K562 (cell line): ENCODE measurements around the gene WDCP. TPM values are rescaled to one million over a fixed set of nuclear protein-coding genes. Genes with fewer than 3 reads are reported as not detected.

ENCODE experiments used
- BHLHE40 ChIP-seq: IDR thresholded peaks from 2 replicates; pipeline ENCODE4 v1.6.1; 2011; ENCODE audit warnings: low read length, improper control_type of control experiment
- CC2D1A ChIP-seq: fragments of 450-650 bp; IDR thresholded peaks from 2 replicates; pipeline ENCODE4 v1.6.1; 2017; ENCODE audit warnings: mild to moderate bottlenecking
- CHD7 ChIP-seq: fragments of 200-600 bp; sonication (generic); IDR thresholded peaks from one replicate; pipeline ENCODE4 v1.6.1; 2012; ENCODE audit warnings: mild to moderate bottlenecking, low read depth, low read length, inconsistent platforms
- E2F6 ChIP-seq, 2 experiments: IDR thresholded peaks; 2 replicates each; pipeline ENCODE4 v1.6.1; 2011; ENCODE audit warnings: borderline replicate concordance in 1 of 2, control low read depth in 1 of 2, low read depth in 1 of 2, low read length in 1 of 2, mild to moderate bottlenecking in 1 of 2, mixed read lengths in 1 of 2, moderate library complexity in 1 of 2; ENCODE audit not compliant: insufficient read depth in 1 of 2, insufficient read length in 1 of 2, poor library complexity in 1 of 2, severe bottlenecking in 1 of 2; ENCODE audit errors: extremely low read depth in 1 of 2
- GTF2E2 ChIP-seq: fragments of 200-800 bp; sonication (Bioruptor generic); IDR thresholded peaks from 2 replicates; pipeline ENCODE4 v1.6.1; 2016; ENCODE audit warnings: missing genetic modification characterization, missing compliant biosample characterization
- HDGF ChIP-seq: fragments of 450-650 bp; IDR thresholded peaks from 2 replicates; pipeline ENCODE4 v1.6.1; 2016
- KLF13 ChIP-seq: fragments of 450-650 bp; IDR thresholded peaks from 2 replicates; pipeline ENCODE4 v1.6.1; 2016; ENCODE audit warnings: missing genetic modification characterization, low read depth, mild to moderate bottlenecking, missing compliant biosample characterization, moderate library complexity, borderline replicate concordance
- NCOA6 ChIP-seq: fragments of 450-650 bp; IDR thresholded peaks from 2 replicates; pipeline ENCODE4 v1.6.1; 2017; ENCODE audit warnings: mild to moderate bottlenecking
- NR2C2 ChIP-seq, 2 experiments: fragments of 200-800 bp in 1 of 2; sonication (Bioruptor generic) in 1 of 2; sonication (generic) in 1 of 2; formaldehyde crosslinking in 1 of 2; IDR thresholded peaks; 2 replicates each; pipeline versions ENCODE4 v1.6.1 to v1.8.0; 2016 to 2022; ENCODE audit warnings: mild to moderate bottlenecking in 1 of 2, missing compliant biosample characterization in 1 of 2, missing genetic modification characterization in 1 of 2, missing genetic modification reagents in 1 of 2
- TBL1XR1 ChIP-seq, 2 experiments: IDR thresholded peaks; 2 replicates each; pipeline ENCODE4 v1.6.1; 2012; ENCODE audit warnings: improper control_type of control experiment in 2 of 2, low read length in 2 of 2, mild to moderate bottlenecking in 1 of 2
- VEZF1 ChIP-seq: fragments of 200-800 bp; sonication (Bioruptor generic); IDR thresholded peaks from 2 replicates; pipeline ENCODE4 v1.6.1; 2017; ENCODE audit warnings: missing genetic modification characterization, missing compliant biosample characterization
- ZNF134 ChIP-seq: fragments of 250-450 bp; sonication (Bioruptor Pico); conservative IDR thresholded peaks from 2 replicates; pipeline ENCODE4 v1.4.0; 2020
- ZSCAN32 ChIP-seq: fragments of 450-650 bp; formaldehyde crosslinking; IDR thresholded peaks from 2 replicates; pipeline ENCODE4 v1.4.0; 2020; ENCODE audit warnings: mild to moderate bottlenecking, moderate library complexity
- polyA plus RNA-seq, 8 experiments: library from polyadenylated mRNA; depleted of rRNA in 4 of 8; stranded (reverse) in 5 of 8; unstranded in 3 of 8; fragments of >200 nt; fragmentation: Nextera tagmentation in 2 of 8; fragmentation: Illumina TruSeq in 1 of 8; extraction: Ambion mirVana in 2 of 8; extraction: Trizol in 1 of 8; gene quantifications; 2 replicates each; pipeline versions ENCODE4 v1.2.1 to v1.2.3, GENCODE V29; 2011 to 2014; ENCODE audit warnings: inconsistent platforms in 1 of 8, missing spikeins in 1 of 8
- total RNA-seq, 7 experiments: library from RNA; depleted of rRNA in 6 of 7; stranded (reverse); fragments of >200 nt in 6 of 7; fragmentation: Illumina TruSeq in 2 of 7; extraction: Trizol in 2 of 7; gene quantifications; 2 replicates each; pipeline versions ENCODE4 v1.2.1 to v1.2.3, GENCODE V29; 2011 to 2021; ENCODE audit warnings: low replicate concordance in 1 of 7

WDCP gene
- total and polyA plus RNA-seq, 9 of the 15 experiments (the other 6 are each of a cell fraction or from before 2014, with no cell fraction given): 10.1 to 41.4 (median 21.8) TPM

GRCh38 chr2:24021122-24021998 lies 25.8 kb downstream of the WDCP start (continued):
- TF ChIP-seq CHD7 (no peak), E2F6 (IDR thresholded peaks at IDR 0.05; ENCODE audit: borderline replicate concordance in 1 of 2, extremely low read depth in 1 of 2, insufficient read depth in 1 of 2, insufficient read length in 1 of 2, low read depth in 1 of 2, low read length in 1 of 2, poor library complexity in 1 of 2, severe bottlenecking in 1 of 2) (no peak), GTF2E2 (tag) (no peak), BHLHE40 (no peak), HDGF (no peak), CC2D1A (peak; percentile 52; the same call in 1 of the 2 replicates), NCOA6 (no peak), TBL1XR1 (IDR thresholded peaks at IDR 0.05; ENCODE audit: low read length in 2 of 2) (no peak), ZNF134 (no peak), ZSCAN32 (CRISPR knock-in tag) (no peak), KLF13 (no peak), NR2C2 (CRISPR knock-in tag; IDR thresholded peaks at IDR 0.05) (0 out of 2 replicates have a peak, but pooled peaks have one; percentile 18), NR2C2 (tag; IDR thresholded peaks at IDR 0.05) (no peak), VEZF1 (CRISPR knock-in tag) (no peak)
